ENCODE measurements around the gene KLHL18. TPM values are rescaled to one million over a fixed set of nuclear protein-coding genes. Genes with fewer than 3 reads are reported as not detected.

Gene KLHL18
- polyA plus RNA-seq, 3 donors: 43.4 to 63.3 (median 45.3) TPM

DNA sequence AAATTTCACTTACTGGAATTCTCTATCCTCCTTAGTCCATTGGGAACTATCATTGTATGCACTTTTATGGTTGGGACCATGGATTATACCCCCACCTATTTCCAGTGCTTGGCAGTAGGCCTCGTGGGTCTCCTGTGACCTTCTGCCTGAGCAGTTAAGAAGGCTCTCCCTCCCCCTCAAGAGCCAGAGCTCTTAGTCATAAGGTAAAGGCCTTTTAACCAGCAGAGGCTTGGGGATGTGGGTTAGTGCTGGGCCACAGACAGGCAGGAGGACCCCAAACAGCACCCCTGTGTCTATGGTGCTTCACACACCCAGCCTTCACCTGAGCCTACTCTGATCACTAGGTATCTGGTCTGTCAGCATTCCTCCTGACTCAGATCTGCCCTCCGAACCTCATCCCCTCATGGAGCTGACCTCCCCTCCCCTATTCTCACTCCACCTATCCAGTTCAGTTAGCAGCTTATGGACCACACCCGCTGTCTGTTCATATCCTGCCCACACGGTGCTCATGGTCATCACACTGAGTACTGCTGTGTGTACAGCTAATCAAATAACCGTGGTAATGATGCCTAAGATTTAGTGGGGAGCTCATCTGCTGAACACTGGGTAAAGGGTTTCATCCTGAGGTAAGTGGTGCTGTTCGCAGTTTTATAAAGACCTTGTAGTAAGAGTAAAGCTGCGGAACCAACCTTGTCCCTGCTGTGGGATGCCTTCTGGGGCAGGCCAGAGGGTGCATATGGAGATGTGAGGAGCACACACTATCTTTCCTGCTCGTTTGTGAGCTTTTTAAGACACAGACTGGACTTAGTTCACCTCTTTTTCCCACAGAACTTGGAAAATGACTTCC is 40.9 kb downstream of the KLHL18 start:
- Histone ChIP-seq H3K36me3 (replicated peaks in 1 of 2; ENCODE audit: control insufficient read depth in 1 of 2, insufficient read depth in 2 of 2, low read length in 2 of 2) (peaks cover 83 to 97% of the 10 kb centered on the region in 2 donors), H3K27me3 (ENCODE audit: control insufficient read depth in 2 of 2, insufficient read depth in 2 of 2, low read length in 2 of 2) (no peaks in the 10 kb centered on the region), H4K20me1 (ENCODE audit: insufficient read depth, low read length) (peaks cover 97% of the 10 kb centered on the region), H3K4me3 (replicated peaks in 1 of 3; ENCODE audit: low read depth in 2 of 3, low read length in 3 of 3) (no peak overlapping the region), H2AFZ (ENCODE audit: insufficient read depth, low read depth, low read length, poor library complexity, severe bottlenecking) (no peak overlapping the region), H3K4me2 (replicated peaks; ENCODE audit: extremely low read depth, low read length, poor library complexity, severe bottlenecking) (no peak overlapping the region), H3K9me3 (replicated peaks in 1 of 2; ENCODE audit: control insufficient read depth in 1 of 2, insufficient read depth in 1 of 2, low read length in 2 of 2) (no peaks in the 10 kb centered on the region), H3K9ac (ENCODE audit: insufficient read depth, low read length, poor library complexity, severe bottlenecking) (no peak overlapping the region), H3K79me2 (ENCODE audit: insufficient read depth, low read length) (peaks cover 16% of the 10 kb centered on the region), H3K27ac (ENCODE audit: low read depth in 1 of 2, low read length in 2 of 2) (no peak overlapping the region), H3K4me1 (ENCODE audit: control insufficient read depth in 1 of 2, insufficient read depth in 2 of 2, low read length in 2 of 2) (no peaks in the 10 kb centered on the region)
- Mint-ChIP-seq H3K27ac (peak overlapping the region in 5 of 7 donors; percentile 2 to 85 (median 66)), H3K27me3 (ENCODE audit: low read depth in 3 of 3) (peaks cover 0 to 3% (median 1%) of the 10 kb centered on the region in 3 donors), H3K9me3 (no peaks in the 10 kb centered on the region), H3K4me3 (no peak overlapping the region), H3K4me1 (peaks cover 3% of the 10 kb centered on the region), H3K36me3 (peaks cover 85 to 90% of the 10 kb centered on the region in 2 donors)
- intact Hi-C loops (cut with micrococcal nuclease): loop anchor here (5.0 to 10.0 kb wide), 2 partner anchors 41 to 619 kb away; partner anchors contain the start of genes KIF9 (in 2 of the 2), KLHL18 (in 2 of the 2) and TMIE (in 1 of the 2)
- 89% methylated on average over 5 of the region's 8 CpGs for WGBS (ENCODE audit: insufficient coverage)
- no peak for DNase-seq
- TF ChIP-seq, protein P1, sequence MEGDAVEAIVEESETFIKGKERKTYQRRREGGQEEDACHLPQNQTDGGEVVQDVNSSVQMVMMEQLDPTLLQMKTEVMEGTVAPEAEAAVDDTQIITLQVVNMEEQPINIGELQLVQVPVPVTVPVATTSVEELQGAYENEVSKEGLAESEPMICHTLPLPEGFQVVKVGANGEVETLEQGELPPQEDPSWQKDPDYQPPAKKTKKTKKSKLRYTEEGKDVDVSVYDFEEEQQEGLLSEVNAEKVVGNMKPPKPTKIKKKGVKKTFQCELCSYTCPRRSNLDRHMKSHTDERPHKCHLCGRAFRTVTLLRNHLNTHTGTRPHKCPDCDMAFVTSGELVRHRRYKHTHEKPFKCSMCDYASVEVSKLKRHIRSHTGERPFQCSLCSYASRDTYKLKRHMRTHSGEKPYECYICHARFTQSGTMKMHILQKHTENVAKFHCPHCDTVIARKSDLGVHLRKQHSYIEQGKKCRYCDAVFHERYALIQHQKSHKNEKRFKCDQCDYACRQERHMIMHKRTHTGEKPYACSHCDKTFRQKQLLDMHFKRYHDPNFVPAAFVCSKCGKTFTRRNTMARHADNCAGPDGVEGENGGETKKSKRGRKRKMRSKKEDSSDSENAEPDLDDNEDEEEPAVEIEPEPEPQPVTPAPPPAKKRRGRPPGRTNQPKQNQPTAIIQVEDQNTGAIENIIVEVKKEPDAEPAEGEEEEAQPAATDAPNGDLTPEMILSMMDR (IDR thresholded peaks at IDR 0.05): no peak

DNA sequence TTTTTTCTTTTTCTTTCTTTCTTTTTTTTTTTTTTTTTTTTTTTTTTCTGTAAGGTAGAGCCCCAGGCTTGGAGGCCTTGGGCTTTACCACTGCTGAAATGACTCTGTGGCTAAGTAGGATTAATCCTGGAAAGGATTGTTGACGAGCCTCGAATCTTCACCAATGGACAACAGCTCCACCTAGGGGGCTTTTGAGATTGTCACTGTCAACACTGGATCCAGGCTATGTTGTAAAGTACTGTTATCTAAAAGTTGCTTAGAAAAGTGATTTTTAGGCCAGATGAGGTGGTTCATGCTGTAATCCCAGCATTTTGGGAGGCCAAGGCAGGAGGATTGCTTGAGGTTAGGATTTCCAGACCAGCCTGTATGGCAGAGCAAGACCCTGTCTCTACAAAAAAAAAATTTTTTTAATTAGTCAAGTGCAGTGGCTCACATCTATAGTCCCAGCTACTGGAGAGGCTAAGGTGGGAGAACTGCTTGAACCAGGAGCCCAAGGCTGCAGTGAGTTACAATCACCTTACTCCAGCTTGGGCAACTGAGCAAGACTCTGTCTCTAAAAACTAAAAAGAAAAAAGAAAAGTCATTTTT is 41.6 kb downstream of the KLHL18 start:
- peak; percentile 31 to 64 (median 55) for DNase-seq
- peaks cover 9% of the 10 kb centered on the region for H3K79me2 ChIP-seq (ENCODE audit: insufficient read depth, low read length)
- Mint-ChIP-seq H3K27me3 (ENCODE audit: low read depth in 3 of 3) (peaks cover 0 to 3% (median 1%) of the 10 kb centered on the region in 3 donors), H3K9me3 (no peaks in the 10 kb centered on the region), H3K36me3 (peaks cover 86 to 93% of the 10 kb centered on the region in 2 donors), H3K4me1 (peaks cover 3% of the 10 kb centered on the region), H3K27ac (no peak overlapping the region), H3K4me3 (no peak overlapping the region)
- no peak overlapping the region for H3K4me3 ChIP-seq (replicated peaks in 1 of 3; ENCODE audit: low read depth in 2 of 3, low read length in 3 of 3)
- intact Hi-C loops (cut with micrococcal nuclease): loop anchor here (5.0 to 10.0 kb wide), 2 partner anchors 42 to 620 kb away; partner anchors contain the start of genes KIF9 (in 2 of the 2), KLHL18 (in 2 of the 2) and TMIE (in 1 of the 2)
- H3K27ac ChIP-seq (ENCODE audit: low read depth in 1 of 2, low read length in 2 of 2): no peak overlapping the region
- H4K20me1 ChIP-seq (ENCODE audit: insufficient read depth, low read length): peaks cover 93% of the 10 kb centered on the region
- H3K27me3 ChIP-seq (ENCODE audit: control insufficient read depth in 2 of 2, insufficient read depth in 2 of 2, low read length in 2 of 2): no peaks in the 10 kb centered on the region
- H3K4me2 ChIP-seq (replicated peaks; ENCODE audit: extremely low read depth, low read length, poor library complexity, severe bottlenecking): no peak overlapping the region
- H3K4me1 ChIP-seq (ENCODE audit: control insufficient read depth in 1 of 2, insufficient read depth in 2 of 2, low read length in 2 of 2): no peaks in the 10 kb centered on the region
- H3K36me3 ChIP-seq (replicated peaks in 1 of 2; ENCODE audit: control insufficient read depth in 1 of 2, insufficient read depth in 2 of 2, low read length in 2 of 2): peaks cover 82 to 96% of the 10 kb centered on the region in 2 donors
- H3K9me3 ChIP-seq (replicated peaks in 1 of 2; ENCODE audit: control insufficient read depth in 1 of 2, insufficient read depth in 1 of 2, low read length in 2 of 2): no peaks in the 10 kb centered on the region
- no peak overlapping the region for H2AFZ ChIP-seq (ENCODE audit: insufficient read depth, low read depth, low read length, poor library complexity, severe bottlenecking)
- H3K9ac ChIP-seq (ENCODE audit: insufficient read depth, low read length, poor library complexity, severe bottlenecking): no peak overlapping the region
- TF ChIP-seq, protein P1 (IDR thresholded peaks at IDR 0.05): peak; percentile 87
- WGBS (ENCODE audit: insufficient coverage): no CpG with 5 or more reads among the region's 2 CpGs
